Neural cell (in vitro differentiated cells): Measurements from ENCODE around the gene GFPT1. TPM values are rescaled to one million over a fixed set of nuclear protein-coding genes. Genes with fewer than 3 reads are reported as not detected.

Experiments
- H2AFZ ChIP-seq: fragments of 200-600, 300-800 bp; sonication (generic), shearing (Covaris generic); 2 replicates; pipeline ENCODE4 v1.6.0; 2014; ENCODE audit warnings: low read depth, mild to moderate bottlenecking, antibody characterized with exemption, low read length, moderate library complexity
- H3F3A ChIP-seq: fragments of 200-600 bp; shearing (Covaris generic); 2 replicates; pipeline ENCODE4 v1.6.1; 2016; ENCODE audit warnings: mild to moderate bottlenecking, moderate library complexity, mixed read lengths, antibody characterized with exemption, low read length; ENCODE audit not compliant: insufficient read depth, poor library complexity, severe bottlenecking
- H3K27ac ChIP-seq: fragments of 200-600, 300-800 bp; sonication (generic), shearing (Covaris generic); 2 replicates; pipeline ENCODE4 v1.5.1; 2014; ENCODE audit warnings: mild to moderate bottlenecking, low read length, moderate library complexity
- H3K27me3 ChIP-seq: fragments of 300-800, 200-600 bp; sonication (generic), shearing (Covaris generic); 2 replicates; pipeline ENCODE4 v1.6.0; 2014; ENCODE audit warnings: mild to moderate bottlenecking, low read depth, low read length, moderate library complexity; ENCODE audit not compliant: insufficient read depth
- H3K36me3 ChIP-seq: fragments of 300-800, 200-600 bp; sonication (generic), shearing (Covaris generic); 2 replicates; pipeline ENCODE4 v1.5.1; 2014; ENCODE audit warnings: mild to moderate bottlenecking, antibody characterized with exemption, low read length, moderate library complexity; ENCODE audit not compliant: insufficient read depth
- H3K4me2 ChIP-seq: fragments of 300-800, 200-600 bp; sonication (generic), shearing (Covaris generic); 2 replicates; pipeline ENCODE4 v1.6.0; 2014; ENCODE audit warnings: mild to moderate bottlenecking, low read length
- H3K4me3 ChIP-seq: fragments of 300-800, 200-600 bp; sonication (generic), shearing (Covaris generic); 2 replicates; pipeline ENCODE4 v1.5.1; 2014; ENCODE audit warnings: mild to moderate bottlenecking, low read length, moderate library complexity
- H3K79me2 ChIP-seq: fragments of 200-600 bp; shearing (Covaris generic); replicated peaks from 2 replicates; pipeline ENCODE4 v1.6.0; 2014; ENCODE audit warnings: mild to moderate bottlenecking, low read length, moderate library complexity; ENCODE audit not compliant: insufficient read depth
- H3K9ac ChIP-seq: fragments of 300-800, 200-600 bp; sonication (generic), shearing (Covaris generic); 2 replicates; pipeline ENCODE4 v1.6.1; 2016; ENCODE audit warnings: mild to moderate bottlenecking, low read length, mixed read lengths
- H3K9me2 ChIP-seq: fragments of 200-600 bp; shearing (Covaris generic); 2 replicates; pipeline ENCODE4 v1.6.1; 2016; ENCODE audit warnings: mild to moderate bottlenecking, low read length, mixed read lengths; ENCODE audit not compliant: insufficient read depth
- H3K9me3 ChIP-seq: fragments of 200-600, 300-800 bp; sonication (generic), shearing (Covaris generic); 2 replicates; pipeline ENCODE4 v1.6.1; 2016; ENCODE audit warnings: mild to moderate bottlenecking, mixed run types, low read length, moderate library complexity, mixed read lengths
- H4K20me1 ChIP-seq: fragments of 200-600 bp; shearing (Covaris generic); 2 replicates; pipeline ENCODE4 v1.6.1; 2016; ENCODE audit warnings: mild to moderate bottlenecking, mixed run types; ENCODE audit not compliant: insufficient read depth
- EP300 ChIP-seq: fragments of 450-650 bp; conservative IDR thresholded peaks from 2 replicates; pipeline ENCODE4 v1.6.1; 2014; ENCODE audit warnings: antibody characterized with exemption, mild to moderate bottlenecking, moderate library complexity; ENCODE audit not compliant: poor library complexity, severe bottlenecking
- EZH2 ChIP-seq: fragments of 200-600, 300-800 bp; shearing (Covaris generic), sonication (generic); IDR thresholded peaks from 2 replicates; pipeline ENCODE4 v1.6.1; 2014; ENCODE audit warnings: antibody characterized with exemption, low read length, borderline replicate concordance, mild to moderate bottlenecking; ENCODE audit not compliant: insufficient read depth, poor library complexity, severe bottlenecking
- MXI1 ChIP-seq: fragments of 450-650 bp; conservative IDR thresholded peaks from 2 replicates; pipeline ENCODE4 v1.6.1; 2014; ENCODE audit warnings: antibody characterized with exemption, mild to moderate bottlenecking; ENCODE audit not compliant: poor library complexity, severe bottlenecking
- POLR2AphosphoS5 ChIP-seq: IDR thresholded peaks from 2 replicates; pipeline ENCODE4 v1.6.1; 2012
- RAD21 ChIP-seq: fragments of 450-650 bp; conservative IDR thresholded peaks from 2 replicates; pipeline ENCODE4 v1.6.1; 2014; ENCODE audit warnings: antibody characterized with exemption, mild to moderate bottlenecking, moderate library complexity
- SMC3 ChIP-seq: fragments of 450-650 bp; conservative IDR thresholded peaks from 2 replicates; pipeline ENCODE4 v1.6.1; 2014; ENCODE audit warnings: antibody characterized with exemption, mild to moderate bottlenecking, moderate library complexity; ENCODE audit not compliant: poor library complexity
- TAF1 ChIP-seq: IDR thresholded peaks from 2 replicates; pipeline ENCODE4 v1.6.1; 2012; ENCODE audit warnings: low read depth
- polyA plus RNA-seq: library from polyadenylated mRNA; depleted of rRNA; stranded (reverse); fragments of >200 nt; gene quantifications from 2 replicates; pipeline ENCODE4 v1.2.3, GENCODE V29; 2014
- TF ChIP-seq, protein P1 (sequence below): IDR thresholded peaks from 2 replicates; pipeline ENCODE4 v1.6.1; 2012; ENCODE audit warnings: borderline replicate concordance
- TF ChIP-seq, protein P2 (sequence below): fragments of 450-650 bp; IDR thresholded peaks from 2 replicates; pipeline ENCODE4 v1.5.1; 2014; ENCODE audit warnings: antibody characterized with exemption, mild to moderate bottlenecking, moderate library complexity; ENCODE audit not compliant: poor library complexity, severe bottlenecking

Gene GFPT1
- polyA plus RNA-seq, 1 donor from 2014 or later, result 39.4 TPM

- Histone ChIP-seq H3K9ac (no peak overlapping the region), H3K79me2 (peaks cover 19% of the 10 kb centered on the region), H3K9me2 (no peaks in the 10 kb centered on the region), H3F3A (no peaks in the 10 kb centered on the region), H3K27ac (no peak overlapping the region), H3K4me3 (no peak overlapping the region), H4K20me1 (no peaks in the 10 kb centered on the region), H3K9me3 (no peaks in the 10 kb centered on the region), H3K4me2 (no peak overlapping the region), H3K36me3 (no peaks in the 10 kb centered on the region), H3K27me3 (no peaks in the 10 kb centered on the region), H2AFZ (no peak overlapping the region)
- no peak for TF ChIP-seq TAF1
- TF ChIP-seq RAD21, result no peak
- TF ChIP-seq SMC3, result no peak
- TF ChIP-seq, protein P1, sequence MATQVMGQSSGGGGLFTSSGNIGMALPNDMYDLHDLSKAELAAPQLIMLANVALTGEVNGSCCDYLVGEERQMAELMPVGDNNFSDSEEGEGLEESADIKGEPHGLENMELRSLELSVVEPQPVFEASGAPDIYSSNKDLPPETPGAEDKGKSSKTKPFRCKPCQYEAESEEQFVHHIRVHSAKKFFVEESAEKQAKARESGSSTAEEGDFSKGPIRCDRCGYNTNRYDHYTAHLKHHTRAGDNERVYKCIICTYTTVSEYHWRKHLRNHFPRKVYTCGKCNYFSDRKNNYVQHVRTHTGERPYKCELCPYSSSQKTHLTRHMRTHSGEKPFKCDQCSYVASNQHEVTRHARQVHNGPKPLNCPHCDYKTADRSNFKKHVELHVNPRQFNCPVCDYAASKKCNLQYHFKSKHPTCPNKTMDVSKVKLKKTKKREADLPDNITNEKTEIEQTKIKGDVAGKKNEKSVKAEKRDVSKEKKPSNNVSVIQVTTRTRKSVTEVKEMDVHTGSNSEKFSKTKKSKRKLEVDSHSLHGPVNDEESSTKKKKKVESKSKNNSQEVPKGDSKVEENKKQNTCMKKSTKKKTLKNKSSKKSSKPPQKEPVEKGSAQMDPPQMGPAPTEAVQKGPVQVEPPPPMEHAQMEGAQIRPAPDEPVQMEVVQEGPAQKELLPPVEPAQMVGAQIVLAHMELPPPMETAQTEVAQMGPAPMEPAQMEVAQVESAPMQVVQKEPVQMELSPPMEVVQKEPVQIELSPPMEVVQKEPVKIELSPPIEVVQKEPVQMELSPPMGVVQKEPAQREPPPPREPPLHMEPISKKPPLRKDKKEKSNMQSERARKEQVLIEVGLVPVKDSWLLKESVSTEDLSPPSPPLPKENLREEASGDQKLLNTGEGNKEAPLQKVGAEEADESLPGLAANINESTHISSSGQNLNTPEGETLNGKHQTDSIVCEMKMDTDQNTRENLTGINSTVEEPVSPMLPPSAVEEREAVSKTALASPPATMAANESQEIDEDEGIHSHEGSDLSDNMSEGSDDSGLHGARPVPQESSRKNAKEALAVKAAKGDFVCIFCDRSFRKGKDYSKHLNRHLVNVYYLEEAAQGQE, result no peak
- no peak for TF ChIP-seq MXI1
- TF ChIP-seq, protein P2, sequence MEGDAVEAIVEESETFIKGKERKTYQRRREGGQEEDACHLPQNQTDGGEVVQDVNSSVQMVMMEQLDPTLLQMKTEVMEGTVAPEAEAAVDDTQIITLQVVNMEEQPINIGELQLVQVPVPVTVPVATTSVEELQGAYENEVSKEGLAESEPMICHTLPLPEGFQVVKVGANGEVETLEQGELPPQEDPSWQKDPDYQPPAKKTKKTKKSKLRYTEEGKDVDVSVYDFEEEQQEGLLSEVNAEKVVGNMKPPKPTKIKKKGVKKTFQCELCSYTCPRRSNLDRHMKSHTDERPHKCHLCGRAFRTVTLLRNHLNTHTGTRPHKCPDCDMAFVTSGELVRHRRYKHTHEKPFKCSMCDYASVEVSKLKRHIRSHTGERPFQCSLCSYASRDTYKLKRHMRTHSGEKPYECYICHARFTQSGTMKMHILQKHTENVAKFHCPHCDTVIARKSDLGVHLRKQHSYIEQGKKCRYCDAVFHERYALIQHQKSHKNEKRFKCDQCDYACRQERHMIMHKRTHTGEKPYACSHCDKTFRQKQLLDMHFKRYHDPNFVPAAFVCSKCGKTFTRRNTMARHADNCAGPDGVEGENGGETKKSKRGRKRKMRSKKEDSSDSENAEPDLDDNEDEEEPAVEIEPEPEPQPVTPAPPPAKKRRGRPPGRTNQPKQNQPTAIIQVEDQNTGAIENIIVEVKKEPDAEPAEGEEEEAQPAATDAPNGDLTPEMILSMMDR, result no peak
- no peak for TF ChIP-seq EZH2
- no peak for TF ChIP-seq EP300
- no peak for TF ChIP-seq POLR2AphosphoS5
Measured at GRCh38 chr2:69376403-69376802, 10.6 kb downstream of the GFPT1 start.

DNA sequence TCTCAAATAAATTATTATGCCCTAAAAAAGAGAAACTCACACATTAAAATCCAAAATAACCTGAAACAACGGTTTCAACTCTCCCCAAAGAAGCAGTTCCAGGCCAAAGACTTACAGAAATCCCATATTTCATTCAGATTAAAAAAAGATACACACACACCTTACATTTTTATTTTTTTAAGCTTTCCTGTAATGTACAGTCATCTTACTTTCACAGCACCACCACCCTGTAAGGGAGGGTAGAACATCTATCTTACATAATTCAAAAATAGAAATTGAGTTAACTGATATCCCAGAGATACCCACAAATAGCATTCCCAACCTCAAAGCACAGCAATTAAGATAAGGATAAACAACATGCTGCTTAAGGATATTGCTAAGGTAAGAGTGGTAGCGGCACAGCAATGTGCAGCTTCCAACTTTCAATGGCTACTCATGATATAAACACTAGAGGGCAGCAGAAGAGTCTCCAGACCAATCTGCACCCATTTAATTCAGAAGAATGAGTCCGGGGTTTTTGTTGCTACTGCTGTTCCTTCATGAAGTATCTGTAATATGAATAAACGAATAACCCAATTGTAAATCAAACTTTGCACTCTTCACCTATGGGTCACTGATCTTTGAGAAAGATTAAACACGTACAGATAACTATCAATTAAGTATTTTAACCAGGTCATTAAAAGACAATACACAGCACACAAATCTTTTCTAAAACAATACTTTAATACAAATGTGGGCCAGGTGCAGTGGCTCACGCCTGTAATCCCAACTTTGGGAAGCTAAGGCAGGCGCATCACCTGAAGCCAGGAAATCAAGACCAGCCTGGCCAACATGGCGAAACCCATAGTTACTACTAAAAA, 11.3 kb downstream of the GFPT1 start:
- Histone ChIP-seq H3K4me3 (no peak overlapping the region), H3K36me3 (no peaks in the 10 kb centered on the region), H2AFZ (no peak overlapping the region), H3F3A (no peaks in the 10 kb centered on the region), H3K27me3 (no peaks in the 10 kb centered on the region), H3K9ac (no peak overlapping the region), H3K79me2 (peaks cover 17% of the 10 kb centered on the region), H3K9me2 (no peaks in the 10 kb centered on the region), H3K4me2 (no peak overlapping the region), H4K20me1 (no peaks in the 10 kb centered on the region), H3K27ac (no peak overlapping the region), H3K9me3 (no peaks in the 10 kb centered on the region)
- no peak for TF ChIP-seq TAF1
- TF ChIP-seq, protein P2, result peak; percentile 45
